ENCODE data around the gene ANXA6.
A peak's percentile ranks its signal among the peaks of the same experiment; 100 is the strongest.

Gene ANXA6

DNA sequence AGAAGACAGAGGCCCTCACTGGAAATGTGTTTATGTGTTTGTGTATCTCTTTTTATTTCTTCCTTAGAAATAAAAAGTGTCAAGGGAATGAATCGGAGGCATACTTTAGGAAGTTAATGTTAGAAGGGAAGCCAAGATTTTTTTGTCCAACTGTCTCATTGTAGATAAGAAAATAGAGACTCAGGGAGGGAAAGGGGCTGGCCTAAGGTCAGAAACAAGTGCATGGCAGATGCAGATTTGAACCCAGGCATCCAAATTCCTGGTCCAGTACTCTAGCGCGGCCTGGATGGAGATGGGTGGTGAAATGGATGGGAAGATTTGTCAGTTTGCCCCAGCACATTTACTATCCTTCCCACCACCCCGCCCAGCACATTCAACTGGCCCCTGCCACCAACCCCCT lies 56.9 kb downstream of the ANXA6 start:
- no peak overlapping the region for H3K4me3 ChIP-seq (replicated peaks; ENCODE audit: low read depth, low read length)
- DNase-seq (ENCODE audit: extremely low read depth, low read depth), result no peak
- TF ChIP-seq, protein P1, sequence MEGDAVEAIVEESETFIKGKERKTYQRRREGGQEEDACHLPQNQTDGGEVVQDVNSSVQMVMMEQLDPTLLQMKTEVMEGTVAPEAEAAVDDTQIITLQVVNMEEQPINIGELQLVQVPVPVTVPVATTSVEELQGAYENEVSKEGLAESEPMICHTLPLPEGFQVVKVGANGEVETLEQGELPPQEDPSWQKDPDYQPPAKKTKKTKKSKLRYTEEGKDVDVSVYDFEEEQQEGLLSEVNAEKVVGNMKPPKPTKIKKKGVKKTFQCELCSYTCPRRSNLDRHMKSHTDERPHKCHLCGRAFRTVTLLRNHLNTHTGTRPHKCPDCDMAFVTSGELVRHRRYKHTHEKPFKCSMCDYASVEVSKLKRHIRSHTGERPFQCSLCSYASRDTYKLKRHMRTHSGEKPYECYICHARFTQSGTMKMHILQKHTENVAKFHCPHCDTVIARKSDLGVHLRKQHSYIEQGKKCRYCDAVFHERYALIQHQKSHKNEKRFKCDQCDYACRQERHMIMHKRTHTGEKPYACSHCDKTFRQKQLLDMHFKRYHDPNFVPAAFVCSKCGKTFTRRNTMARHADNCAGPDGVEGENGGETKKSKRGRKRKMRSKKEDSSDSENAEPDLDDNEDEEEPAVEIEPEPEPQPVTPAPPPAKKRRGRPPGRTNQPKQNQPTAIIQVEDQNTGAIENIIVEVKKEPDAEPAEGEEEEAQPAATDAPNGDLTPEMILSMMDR (IDR thresholded peaks at IDR 0.05; ENCODE audit: low read depth, low read length, missing control alignments), result no peak

DNA sequence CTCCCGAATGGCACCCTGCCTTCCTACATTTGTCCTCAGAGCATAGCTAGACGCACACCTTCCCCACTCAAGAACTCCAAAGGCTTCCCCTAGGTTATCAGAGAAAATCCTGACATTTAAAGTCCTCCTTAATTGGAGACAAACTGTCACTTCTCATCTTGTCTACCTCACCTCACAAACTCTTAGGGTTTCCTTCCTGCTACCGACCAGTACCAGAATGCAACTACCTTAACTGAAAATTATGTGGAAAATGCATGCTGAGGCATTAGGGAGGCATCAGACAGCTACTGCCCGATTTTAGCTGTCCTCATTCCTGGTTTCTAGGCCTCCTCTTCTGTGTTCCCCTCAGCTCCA lies 58.8 kb downstream of the ANXA6 start:
- DNase-seq (ENCODE audit: extremely low read depth, low read depth), result no peak
- no peak overlapping the region for H3K4me3 ChIP-seq (replicated peaks; ENCODE audit: low read depth, low read length)
- TF ChIP-seq, protein P1 (IDR thresholded peaks at IDR 0.05; ENCODE audit: low read depth, low read length, missing control alignments), result no peak

- DNase-seq (ENCODE audit: extremely low read depth, low read depth), result no peak
- TF ChIP-seq, protein P1 (IDR thresholded peaks at IDR 0.05; ENCODE audit: low read depth, low read length, missing control alignments), result no peak
- no peak overlapping the region for H3K4me3 ChIP-seq (replicated peaks; ENCODE audit: low read depth, low read length)
Measured at GRCh38 chr5:151097820-151098767, 59.5 kb downstream of the ANXA6 start.

GRCh38 chr5:151097061-151097460 lies 60.5 kb downstream of the ANXA6 start:
- no peak overlapping the region for H3K4me3 ChIP-seq (replicated peaks; ENCODE audit: low read depth, low read length)
- TF ChIP-seq, protein P1 (IDR thresholded peaks at IDR 0.05; ENCODE audit: low read depth, low read length, missing control alignments), result no peak
- no peak for DNase-seq (ENCODE audit: extremely low read depth, low read depth)

DNA sequence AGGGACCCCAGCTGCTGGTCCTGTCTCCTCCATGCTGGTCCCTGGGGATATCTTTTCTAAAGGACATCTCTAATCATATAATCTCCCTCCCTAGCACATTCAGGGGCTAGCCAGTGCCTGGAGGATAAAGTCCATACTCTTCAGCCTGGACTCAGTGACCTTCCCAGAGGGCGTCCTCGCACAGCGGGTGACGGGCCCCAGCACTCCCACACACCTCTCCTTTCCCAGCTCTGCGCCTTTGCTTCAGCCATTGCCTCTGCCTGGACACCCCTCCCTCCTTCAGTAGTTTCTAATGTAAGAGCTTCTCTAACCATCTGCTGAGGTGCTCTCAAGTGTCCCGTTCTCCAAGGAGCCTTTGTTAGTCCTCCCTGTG lies 61.6 kb downstream of the ANXA6 start:
- no peak for DNase-seq (ENCODE audit: extremely low read depth, low read depth)
- H3K4me3 ChIP-seq (replicated peaks; ENCODE audit: low read depth, low read length), result no peak overlapping the region
- TF ChIP-seq, protein P1 (IDR thresholded peaks at IDR 0.05; ENCODE audit: low read depth, low read length, missing control alignments), result no peak

DNA sequence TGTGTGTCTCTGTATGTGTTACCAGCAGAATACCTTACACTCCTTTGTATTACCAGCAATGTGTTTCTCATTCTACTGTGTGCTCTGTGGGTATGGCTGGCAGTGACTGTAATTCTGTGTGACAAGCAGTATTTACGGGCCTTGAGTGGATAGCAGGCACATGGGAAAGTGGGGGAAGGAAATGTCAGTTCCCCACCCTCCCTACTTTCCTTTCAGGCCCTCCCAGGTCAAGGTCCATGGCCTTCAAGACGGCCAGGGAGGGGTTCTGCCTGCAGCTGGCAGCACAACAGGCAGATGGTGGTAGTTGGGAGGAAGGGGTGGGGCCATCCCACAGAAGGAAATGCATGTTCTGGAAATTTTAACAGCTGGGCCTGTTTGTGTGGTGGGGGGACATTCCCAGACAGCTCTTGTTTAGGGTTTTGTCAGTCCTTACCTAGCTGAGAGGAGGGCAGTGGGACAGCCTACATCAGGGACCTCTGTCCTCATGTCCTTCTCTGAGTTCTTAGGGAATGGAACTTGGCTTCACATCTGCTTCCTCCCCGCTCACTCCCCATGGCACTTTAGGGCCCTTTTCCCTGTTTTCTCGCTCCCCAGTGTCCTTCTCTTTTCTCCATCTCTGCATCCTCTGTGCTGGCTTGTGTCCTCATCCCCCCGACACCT lies 62.1 kb downstream of the ANXA6 start:
- no peak overlapping the region for H3K4me3 ChIP-seq (replicated peaks; ENCODE audit: low read depth, low read length)
- peak; percentile 29 for DNase-seq (ENCODE audit: extremely low read depth, low read depth)
- TF ChIP-seq, protein P1 (IDR thresholded peaks at IDR 0.05; ENCODE audit: low read depth, low read length, missing control alignments), result no peak
